K562 (cell line): ENCODE measurements around the gene GPR108. TPM values are rescaled to one million over a fixed set of nuclear protein-coding genes. Genes with fewer than 3 reads are reported as not detected.
A peak's percentile ranks its signal among the peaks of the same experiment; 100 is the strongest.

Experiments
- MED1 ChIP-seq: sonication (generic); formaldehyde crosslinking; IDR thresholded peaks from 2 replicates; pipeline ENCODE4 v1.8.1; 2023; ENCODE audit warnings: missing genetic modification reagents, borderline replicate concordance
- MTA3 ChIP-seq: fragments of 450-650 bp; formaldehyde crosslinking; IDR thresholded peaks from 2 replicates; pipeline ENCODE4 v1.6.1; 2017; ENCODE audit warnings: mild to moderate bottlenecking, borderline replicate concordance
- PHF20 ChIP-seq: fragments of 450-650 bp; IDR thresholded peaks from 2 replicates; pipeline ENCODE4 v1.6.1; 2018; ENCODE audit not compliant: partially characterized antibody
- RFX5 ChIP-seq: IDR thresholded peaks from 2 replicates; pipeline ENCODE4 v1.6.1; 2011; ENCODE audit warnings: low read depth, mild to moderate bottlenecking, improper control_type of control experiment, low read length
- ZBTB40 ChIP-seq, 2 experiments: fragments of 450-650 bp in 1 of 2; sonication (generic) in 1 of 2; formaldehyde crosslinking in 1 of 2; IDR thresholded peaks; 2 replicates each; pipeline versions ENCODE4 v1.7.1 to v1.9.0; 2016 to 2022; ENCODE audit warnings: inconsistent platforms in 1 of 2, mild to moderate bottlenecking in 1 of 2, missing genetic modification reagents in 1 of 2
- ZNF445 ChIP-seq: fragments of 250-450 bp; sonication (Bioruptor Pico); IDR thresholded peaks from 2 replicates; pipeline ENCODE4 v1.4.0; 2020; ENCODE audit warnings: low read depth, mild to moderate bottlenecking, moderate library complexity
- polyA plus RNA-seq, 8 experiments: library from polyadenylated mRNA; depleted of rRNA in 4 of 8; stranded (reverse) in 5 of 8; unstranded in 3 of 8; fragments of >200 nt; fragmentation: Nextera tagmentation in 2 of 8; fragmentation: Illumina TruSeq in 1 of 8; extraction: Ambion mirVana in 2 of 8; extraction: Trizol in 1 of 8; gene quantifications; 2 replicates each; pipeline versions ENCODE4 v1.2.1 to v1.2.3, GENCODE V29; 2011 to 2014; ENCODE audit warnings: inconsistent platforms in 1 of 8, missing spikeins in 1 of 8
- total RNA-seq, 7 experiments: library from RNA; depleted of rRNA in 6 of 7; stranded (reverse); fragments of >200 nt in 6 of 7; fragmentation: Illumina TruSeq in 2 of 7; extraction: Trizol in 2 of 7; gene quantifications; 2 replicates each; pipeline versions ENCODE4 v1.2.1 to v1.2.3, GENCODE V29; 2011 to 2021; ENCODE audit warnings: low replicate concordance in 1 of 7
- TF ChIP-seq, protein P1 (sequence below), 2 experiments: fragments of 450-650 bp; formaldehyde crosslinking in 1 of 2; IDR thresholded peaks; 2 replicates each; pipeline versions ENCODE4 v1.4.0 to v1.6.1; 2014 to 2020; ENCODE audit warnings: mild to moderate bottlenecking in 2 of 2, borderline replicate concordance in 1 of 2, low read depth in 1 of 2

The GPR108 gene
- total and polyA plus RNA-seq, 9 of the 15 experiments (the other 6 are each of a cell fraction or from before 2014, with no cell fraction given) = 2.4 to 33.2 (median 24.4) TPM

DNA sequence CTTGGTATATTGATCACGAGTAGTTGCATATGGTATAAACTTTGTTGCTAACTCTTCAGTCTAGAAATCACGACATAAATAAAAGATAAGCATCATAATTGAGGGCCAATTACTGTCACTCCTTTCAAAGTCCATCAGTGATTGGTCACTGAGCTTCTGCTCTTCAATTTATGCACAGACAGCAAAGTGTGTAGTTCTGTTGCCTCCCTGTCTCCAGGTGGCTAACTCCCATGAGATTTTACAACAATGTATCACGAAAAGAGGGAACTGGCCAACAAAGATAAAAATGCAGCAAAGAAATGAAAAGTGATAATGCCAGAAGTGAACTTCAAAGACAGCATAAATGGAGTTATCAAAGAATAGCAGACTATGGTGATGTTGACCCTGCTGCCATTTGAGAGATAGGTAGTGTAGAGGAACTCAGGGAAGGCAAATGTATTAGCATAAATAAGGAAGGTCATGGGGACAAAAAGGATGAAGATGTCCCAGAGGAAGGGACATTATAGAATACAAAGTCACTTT is 54.7 kb downstream of the GPR108 start (continued):
- TF ChIP-seq, protein P1, sequence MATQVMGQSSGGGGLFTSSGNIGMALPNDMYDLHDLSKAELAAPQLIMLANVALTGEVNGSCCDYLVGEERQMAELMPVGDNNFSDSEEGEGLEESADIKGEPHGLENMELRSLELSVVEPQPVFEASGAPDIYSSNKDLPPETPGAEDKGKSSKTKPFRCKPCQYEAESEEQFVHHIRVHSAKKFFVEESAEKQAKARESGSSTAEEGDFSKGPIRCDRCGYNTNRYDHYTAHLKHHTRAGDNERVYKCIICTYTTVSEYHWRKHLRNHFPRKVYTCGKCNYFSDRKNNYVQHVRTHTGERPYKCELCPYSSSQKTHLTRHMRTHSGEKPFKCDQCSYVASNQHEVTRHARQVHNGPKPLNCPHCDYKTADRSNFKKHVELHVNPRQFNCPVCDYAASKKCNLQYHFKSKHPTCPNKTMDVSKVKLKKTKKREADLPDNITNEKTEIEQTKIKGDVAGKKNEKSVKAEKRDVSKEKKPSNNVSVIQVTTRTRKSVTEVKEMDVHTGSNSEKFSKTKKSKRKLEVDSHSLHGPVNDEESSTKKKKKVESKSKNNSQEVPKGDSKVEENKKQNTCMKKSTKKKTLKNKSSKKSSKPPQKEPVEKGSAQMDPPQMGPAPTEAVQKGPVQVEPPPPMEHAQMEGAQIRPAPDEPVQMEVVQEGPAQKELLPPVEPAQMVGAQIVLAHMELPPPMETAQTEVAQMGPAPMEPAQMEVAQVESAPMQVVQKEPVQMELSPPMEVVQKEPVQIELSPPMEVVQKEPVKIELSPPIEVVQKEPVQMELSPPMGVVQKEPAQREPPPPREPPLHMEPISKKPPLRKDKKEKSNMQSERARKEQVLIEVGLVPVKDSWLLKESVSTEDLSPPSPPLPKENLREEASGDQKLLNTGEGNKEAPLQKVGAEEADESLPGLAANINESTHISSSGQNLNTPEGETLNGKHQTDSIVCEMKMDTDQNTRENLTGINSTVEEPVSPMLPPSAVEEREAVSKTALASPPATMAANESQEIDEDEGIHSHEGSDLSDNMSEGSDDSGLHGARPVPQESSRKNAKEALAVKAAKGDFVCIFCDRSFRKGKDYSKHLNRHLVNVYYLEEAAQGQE (IDR thresholded peaks at IDR 0.05; ENCODE audit: borderline replicate concordance) = no peak
- TF ChIP-seq, protein P1 (CRISPR knock-in tag; IDR thresholded peaks at IDR 0.05; ENCODE audit: low read depth) = no peak
- TF ChIP-seq MTA3 = 0 out of 2 replicates have a peak, but pooled peaks have one; percentile 25
- TF ChIP-seq PHF20 = no peak
- no peak for TF ChIP-seq ZBTB40 (IDR thresholded peaks at IDR 0.05)
- no peak for TF ChIP-seq ZBTB40 (CRISPR knock-in tag; IDR thresholded peaks at IDR 0.05)
- TF ChIP-seq RFX5 = no peak
- TF ChIP-seq MED1 (CRISPR knock-in tag) = no peak
- TF ChIP-seq ZNF445 (CRISPR knock-in tag) = no peak
